Measurements from ENCODE around the gene AGAP9. TPM values are rescaled to one million over a fixed set of nuclear protein-coding genes. Genes with fewer than 3 reads are reported as not detected.
"Not testable (repeated sequence)": the region's sequence is repeated elsewhere in the genome, so short reads cannot be mapped to it uniquely, and the experiment has no call there.

Gene AGAP9
- total and polyA plus RNA-seq, 5 donors: 3.3 to 4.9 (median 4.6) TPM

DNA sequence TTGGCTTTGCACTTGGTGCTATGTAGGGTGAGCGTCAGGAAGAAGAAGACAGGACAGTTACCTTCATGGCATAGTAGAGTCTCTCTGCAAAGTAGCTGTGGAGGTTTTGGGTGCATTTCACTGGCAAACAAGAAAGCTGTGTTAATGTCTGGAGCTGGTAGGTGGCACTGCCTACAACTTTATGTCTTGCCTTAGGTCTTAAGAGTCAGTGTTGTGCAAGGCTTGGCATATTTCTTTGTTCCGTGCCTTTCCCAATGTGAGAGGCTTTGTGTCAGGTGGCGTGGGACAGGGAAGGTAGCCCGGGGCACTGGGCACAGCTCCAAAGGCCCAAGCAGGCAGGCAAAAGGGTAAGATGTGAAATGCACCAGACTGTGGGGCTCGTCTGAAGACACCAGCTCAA lies 51.4 kb downstream of the AGAP9 start:
- intact Hi-C loops (cut with DNase I); H3K27me3 ChIP-seq (ENCODE audit: control insufficient read depth, insufficient read depth); H3K4me1 ChIP-seq (ENCODE audit: control insufficient read depth, insufficient read depth, low read length); DNase-seq; ATAC-seq; H3K27ac ChIP-seq (ENCODE audit: low read length); H3K4me3 ChIP-seq (ENCODE audit: low read length); H3K9me3 ChIP-seq (ENCODE audit: control insufficient read depth, low read length): not testable (repeated sequence)
- WGBS: no CpG with 5 or more reads among the region's 5 CpGs

DNA sequence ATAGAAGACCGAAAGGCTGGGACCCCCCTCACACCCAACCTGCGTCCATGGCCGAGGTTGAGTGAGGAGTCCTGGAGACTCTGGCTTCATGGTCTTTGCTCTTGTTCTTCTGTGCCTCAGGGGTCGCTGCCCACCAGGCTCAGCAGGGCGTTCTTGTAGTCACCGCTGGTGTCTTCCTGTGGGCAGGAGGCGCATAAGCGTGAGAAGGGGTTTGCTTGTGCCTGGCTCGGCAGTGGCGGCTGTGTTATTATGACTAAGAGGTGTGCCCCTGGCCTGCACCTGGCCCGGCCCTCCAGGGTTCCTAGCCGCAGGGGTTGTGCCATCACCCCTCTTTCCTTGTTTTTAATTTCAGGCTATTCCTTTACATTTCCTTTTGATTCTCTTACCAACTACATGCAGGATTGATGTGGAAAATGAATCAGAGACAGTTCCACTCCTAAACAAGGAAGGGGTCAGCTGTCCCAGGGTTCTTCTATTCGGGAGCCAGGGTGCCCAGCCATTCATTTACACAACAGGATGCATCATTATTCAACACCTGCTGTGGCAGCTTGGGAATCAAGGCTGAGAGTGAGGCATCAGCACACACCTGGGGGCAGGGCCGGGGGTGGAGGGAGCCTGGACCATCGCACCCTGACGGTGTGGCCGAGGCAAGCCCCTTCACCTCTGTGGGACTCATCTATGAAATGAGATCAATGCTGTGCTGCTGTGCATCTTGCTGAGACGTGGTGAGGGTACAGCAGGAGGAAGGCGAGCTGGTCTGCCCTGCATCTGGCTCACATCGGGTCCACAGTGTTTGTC lies 54.5 kb downstream of the AGAP9 start:
- H3K9me3 ChIP-seq (ENCODE audit: control insufficient read depth, low read length); ATAC-seq; H3K27ac ChIP-seq (ENCODE audit: low read length); H3K4me3 ChIP-seq (ENCODE audit: low read length); H3K4me1 ChIP-seq (ENCODE audit: control insufficient read depth, insufficient read depth, low read length); H3K27me3 ChIP-seq (ENCODE audit: control insufficient read depth, insufficient read depth); intact Hi-C loops (cut with DNase I); DNase-seq: not testable (repeated sequence)
- 90% methylated on average over 15 of the region's 20 CpGs for WGBS

GRCh38 chr10:47467957-47468356 lies 55.5 kb downstream of the AGAP9 start:
- H3K27me3 ChIP-seq (ENCODE audit: control insufficient read depth, insufficient read depth); DNase-seq; H3K4me3 ChIP-seq (ENCODE audit: low read length); ATAC-seq; H3K4me1 ChIP-seq (ENCODE audit: control insufficient read depth, insufficient read depth, low read length); intact Hi-C loops (cut with DNase I); H3K27ac ChIP-seq (ENCODE audit: low read length); H3K9me3 ChIP-seq (ENCODE audit: control insufficient read depth, low read length): not testable (repeated sequence)
- WGBS: 89% methylated on average over 5 of the region's 7 CpGs

DNA sequence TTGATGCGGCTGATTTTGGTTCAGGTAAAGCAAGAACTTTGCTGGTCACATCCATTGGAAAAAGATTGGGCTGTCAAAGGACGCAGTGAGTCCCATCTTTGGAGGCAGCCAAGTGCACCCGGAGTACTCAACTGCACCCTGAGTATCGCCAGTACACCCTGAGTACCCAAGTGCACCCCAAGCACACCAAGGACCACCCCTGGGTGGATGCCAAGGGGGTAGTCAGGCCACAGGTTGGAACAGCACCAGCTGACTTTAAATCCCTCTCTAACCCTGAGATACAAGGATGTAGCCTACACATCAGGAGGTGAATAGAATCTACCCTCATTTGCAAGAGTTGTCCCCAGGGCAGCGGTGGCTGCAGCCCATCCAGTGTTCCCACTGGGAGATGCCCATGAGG lies 56.0 kb downstream of the AGAP9 start:
- H3K4me3 ChIP-seq (ENCODE audit: low read length); H3K4me1 ChIP-seq (ENCODE audit: control insufficient read depth, insufficient read depth, low read length); intact Hi-C loops (cut with DNase I); H3K27me3 ChIP-seq (ENCODE audit: control insufficient read depth, insufficient read depth); H3K27ac ChIP-seq (ENCODE audit: low read length); DNase-seq; H3K9me3 ChIP-seq (ENCODE audit: control insufficient read depth, low read length); ATAC-seq: not testable (repeated sequence)
- 93% methylated on average over 4 of the region's 5 CpGs for WGBS

DNA sequence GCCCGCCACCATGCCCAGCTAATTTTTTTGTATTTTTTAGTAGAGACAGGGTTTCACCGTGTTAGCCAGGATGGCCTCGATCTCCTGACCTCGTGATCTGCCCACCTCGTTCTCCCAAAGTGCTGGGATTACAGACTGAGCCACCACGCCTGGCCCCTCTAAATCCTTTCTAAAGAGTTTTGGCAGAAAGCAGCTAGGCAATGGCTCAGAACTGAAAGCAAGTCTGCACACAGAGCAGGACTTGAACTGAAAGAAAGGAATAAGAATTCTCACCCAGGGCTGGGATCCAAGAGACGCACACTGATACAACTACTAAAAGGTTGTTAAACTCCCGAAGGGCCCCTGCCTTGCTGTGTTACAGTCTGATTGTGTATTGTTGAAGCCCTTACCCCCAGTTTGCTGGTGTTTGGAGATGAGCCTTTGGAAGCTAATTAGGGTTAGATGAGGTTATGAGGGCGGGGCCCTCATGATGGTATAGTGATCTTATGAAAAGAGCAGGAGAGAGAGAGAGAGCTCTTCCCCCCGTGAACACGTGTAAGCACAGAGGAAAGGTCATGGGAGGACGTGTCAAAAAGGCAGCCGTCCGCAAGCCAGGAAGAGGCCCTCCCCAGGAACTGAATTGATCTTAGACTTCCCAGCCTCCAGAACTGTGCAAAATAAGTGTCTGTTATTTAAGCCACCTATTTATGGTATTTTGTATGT lies 58.1 kb downstream of the AGAP9 start:
- ATAC-seq; intact Hi-C loops (cut with DNase I); DNase-seq; H3K4me1 ChIP-seq (ENCODE audit: control insufficient read depth, insufficient read depth, low read length); H3K9me3 ChIP-seq (ENCODE audit: control insufficient read depth, low read length); H3K4me3 ChIP-seq (ENCODE audit: low read length); H3K27me3 ChIP-seq (ENCODE audit: control insufficient read depth, insufficient read depth); H3K27ac ChIP-seq (ENCODE audit: low read length): not testable (repeated sequence)
- 59% methylated on average over 13 of the region's 14 CpGs for WGBS

DNA sequence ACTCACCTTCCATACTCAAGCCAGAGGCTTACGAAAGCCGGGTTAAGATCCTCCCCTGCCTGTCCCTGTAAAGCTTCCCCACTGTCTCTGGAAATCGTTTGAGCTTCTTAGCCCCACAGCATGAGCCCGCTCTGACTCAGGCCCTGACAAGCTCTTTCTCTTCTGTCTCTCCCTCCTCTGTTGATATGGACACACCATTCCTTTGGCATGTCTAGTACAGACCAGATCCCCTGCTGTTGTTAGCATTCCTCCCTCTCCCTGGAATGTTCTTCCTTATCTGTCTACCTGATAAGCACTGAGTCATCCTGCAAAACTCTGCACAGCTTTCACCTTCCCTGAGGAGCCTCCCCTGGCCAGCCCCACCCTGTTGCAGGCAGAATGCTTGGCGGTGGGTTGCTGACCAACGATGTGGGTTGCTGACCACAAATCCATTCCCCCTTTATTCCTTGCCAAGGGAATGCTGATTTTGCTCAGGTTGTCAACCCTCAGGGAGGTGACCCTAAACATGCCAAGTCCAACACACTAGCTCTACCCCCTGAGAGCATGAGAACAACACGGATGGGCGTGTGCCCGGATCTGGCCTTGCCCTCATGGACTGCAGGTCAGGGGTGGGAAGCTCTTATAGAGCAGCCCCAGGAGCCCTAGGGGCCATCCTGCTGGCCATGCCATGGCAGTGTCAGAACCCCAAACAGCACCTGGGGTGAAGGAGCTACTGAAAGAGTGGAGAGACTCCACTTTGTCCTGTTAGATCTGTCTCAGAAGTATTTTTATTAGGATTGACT lies 60.7 kb downstream of the AGAP9 start:
- H3K4me3 ChIP-seq (ENCODE audit: low read length); H3K27me3 ChIP-seq (ENCODE audit: control insufficient read depth, insufficient read depth); intact Hi-C loops (cut with DNase I); H3K27ac ChIP-seq (ENCODE audit: low read length); DNase-seq; H3K9me3 ChIP-seq (ENCODE audit: control insufficient read depth, low read length); H3K4me1 ChIP-seq (ENCODE audit: control insufficient read depth, insufficient read depth, low read length): not testable (repeated sequence)
- WGBS: 94% methylated on average over 3 of the region's 9 CpGs
- ATAC-seq: peak; percentile 28 to 39

DNA sequence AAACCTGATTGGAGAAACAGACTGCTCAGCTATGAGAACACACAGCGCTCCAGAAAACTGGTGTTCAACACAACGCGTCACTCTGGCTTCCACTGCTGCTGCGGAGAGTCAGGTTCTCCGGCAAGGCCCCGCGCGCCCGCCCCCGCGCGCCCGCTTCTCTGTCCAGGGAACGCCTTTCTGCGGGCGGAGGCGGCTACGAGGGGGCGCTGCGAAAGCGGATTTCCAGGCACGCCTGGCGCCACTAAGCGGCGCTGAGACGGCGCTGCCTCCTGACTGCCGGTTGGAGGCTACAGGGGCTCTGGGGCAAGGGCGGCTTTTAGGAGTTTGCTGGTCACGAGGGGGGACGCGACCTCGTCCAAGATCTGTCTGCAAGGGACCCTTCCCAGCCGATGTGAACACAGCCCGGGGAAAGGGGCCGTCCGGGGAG lies 62.2 kb downstream of the AGAP9 start:
- H3K27me3 ChIP-seq (ENCODE audit: control insufficient read depth, insufficient read depth); H3K4me3 ChIP-seq (ENCODE audit: low read length); H3K9me3 ChIP-seq (ENCODE audit: control insufficient read depth, low read length); H3K4me1 ChIP-seq (ENCODE audit: control insufficient read depth, insufficient read depth, low read length); H3K27ac ChIP-seq (ENCODE audit: low read length); intact Hi-C loops (cut with DNase I): not testable (repeated sequence)
- DNase-seq: peak; percentile 48 to 86 (median 77)
- peak; percentile 92 to 93 for ATAC-seq
- WGBS: 3% methylated on average over 30 of the region's 37 CpGs

DNA sequence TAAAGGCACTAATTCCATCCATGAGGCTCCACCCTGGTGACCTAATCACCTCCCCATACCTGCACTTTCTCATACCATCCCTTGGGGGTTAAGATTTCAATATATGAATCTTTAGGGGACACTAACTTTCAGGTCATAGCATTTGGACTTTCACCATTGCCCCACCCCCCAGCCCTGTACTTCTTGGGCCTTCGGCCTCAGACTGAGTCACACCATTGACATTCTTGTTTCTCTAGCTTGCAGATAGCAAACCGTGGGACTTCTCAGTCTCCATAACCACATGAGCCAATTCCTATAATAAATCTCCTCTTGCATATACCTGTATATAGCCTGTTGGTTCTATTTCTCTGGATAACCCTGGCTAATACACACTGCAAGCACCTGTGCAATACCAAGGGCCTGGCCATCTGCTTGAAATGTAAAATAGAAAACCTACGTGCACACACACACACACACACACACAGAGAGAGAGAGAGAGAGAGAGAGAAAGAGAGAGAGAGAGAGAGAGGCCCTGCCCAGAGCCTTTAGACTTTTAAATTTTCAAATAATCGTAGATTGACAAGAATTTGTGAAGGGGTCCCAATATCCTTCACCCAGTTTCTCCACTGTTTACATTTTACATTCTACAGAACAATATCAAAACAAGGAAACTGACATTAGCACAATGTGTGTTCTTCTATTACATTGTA lies 64.8 kb downstream of the AGAP9 start:
- ATAC-seq (no peak), DNase-seq (no peak)
- intact Hi-C loops (cut with DNase I): no loop called here
- Histone ChIP-seq H3K27me3 (ENCODE audit: control insufficient read depth, insufficient read depth) (no peaks in the 10 kb centered on the region), H3K27ac (ENCODE audit: low read length) (no peak overlapping the region), H3K4me3 (ENCODE audit: low read length) (no peak overlapping the region), H3K4me1 (ENCODE audit: control insufficient read depth, insufficient read depth, low read length) (no peaks in the 10 kb centered on the region), H3K9me3 (ENCODE audit: control insufficient read depth, low read length) (no peaks in the 10 kb centered on the region)
- WGBS: 75% methylated on average over 4 of the region's 4 CpGs

- ATAC-seq (no peak), DNase-seq (no peak)
- Histone ChIP-seq H3K27me3 (ENCODE audit: control insufficient read depth, insufficient read depth) (no peaks in the 10 kb centered on the region), H3K4me1 (ENCODE audit: control insufficient read depth, insufficient read depth, low read length) (no peaks in the 10 kb centered on the region), H3K4me3 (ENCODE audit: low read length) (no peak overlapping the region), H3K27ac (ENCODE audit: low read length) (no peak overlapping the region), H3K9me3 (ENCODE audit: control insufficient read depth, low read length) (no peaks in the 10 kb centered on the region)
- intact Hi-C loops (cut with DNase I): no loop called here
- WGBS: 96% methylated on average over 1 of the region's 1 CpG
Observed at GRCh38 chr10:47457826-47458225, 65.6 kb downstream of the AGAP9 start.

- ATAC-seq (no peak), DNase-seq (no peak)
- Histone ChIP-seq H3K4me3 (ENCODE audit: low read length) (no peak overlapping the region), H3K27ac (ENCODE audit: low read length) (no peak overlapping the region), H3K27me3 (ENCODE audit: control insufficient read depth, insufficient read depth) (no peaks in the 10 kb centered on the region), H3K9me3 (ENCODE audit: control insufficient read depth, low read length) (no peaks in the 10 kb centered on the region), H3K4me1 (ENCODE audit: control insufficient read depth, insufficient read depth, low read length) (no peaks in the 10 kb centered on the region)
- intact Hi-C loops (cut with DNase I): no loop called here
- 96% methylated on average over 1 of the region's 1 CpG for WGBS
Observed at GRCh38 chr10:47457528-47457820, 66.0 kb downstream of the AGAP9 start.
